Measurements from ENCODE around the gene CFAP221. TPM values are rescaled to one million over a fixed set of nuclear protein-coding genes. Genes with fewer than 3 reads are reported as not detected.

The CFAP221 gene
- not detected for polyA plus RNA-seq (2012; ENCODE audit: low read depth, missing spikeins)

DNA sequence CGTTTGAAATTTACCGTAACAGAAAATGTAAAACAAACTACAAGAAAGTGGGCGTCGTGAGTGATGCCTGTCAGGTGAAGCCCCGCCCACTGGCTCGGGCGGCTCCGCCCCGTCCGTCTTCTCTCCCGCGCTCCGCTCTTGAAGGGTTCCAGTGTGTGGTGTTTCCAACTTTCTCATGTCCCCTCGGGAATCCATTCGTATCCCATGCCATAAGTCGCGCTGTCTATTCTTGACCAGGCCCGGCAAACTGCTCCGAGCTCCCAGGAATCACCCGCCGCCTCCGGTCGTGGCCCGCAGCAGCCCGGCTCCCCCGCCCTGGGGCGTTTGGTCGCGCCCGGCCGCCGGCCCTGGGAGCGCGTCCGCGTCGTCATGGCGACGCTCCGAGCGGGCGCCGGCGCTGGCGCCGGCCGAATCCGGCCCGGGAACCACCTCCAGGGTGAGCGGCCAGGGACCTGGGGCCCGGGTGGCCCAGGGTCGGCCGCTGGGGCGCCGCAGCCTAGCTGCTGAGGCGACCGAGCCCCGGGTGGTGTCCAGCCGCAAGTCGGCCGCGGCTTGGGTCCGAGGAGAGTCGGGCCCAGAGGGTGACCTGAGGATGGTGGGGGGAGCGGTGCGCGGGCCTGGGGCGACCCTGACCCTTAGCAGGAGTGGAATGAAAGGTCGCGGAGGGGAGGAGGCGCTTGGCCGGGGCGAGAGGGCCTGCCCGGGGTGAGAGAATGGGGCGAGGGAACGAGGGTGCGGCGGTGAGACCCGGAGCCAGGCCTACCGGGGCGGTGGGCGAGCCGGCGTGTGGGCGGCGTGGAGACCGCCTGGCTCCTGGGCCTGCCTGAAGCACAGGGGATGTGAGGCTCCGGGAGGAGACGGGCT lies at the start of gene CFAP221:
TSS of gene CFAP221 (plus strand) at position 375 of the 864 bp plus-strand sequence. CDS start 1,683 bp downstream, outside the sequence.
- TF ChIP-seq PAX5 (IDR thresholded peaks at IDR 0.05; ENCODE audit: insufficient read depth, low read length, severe bottlenecking) (no peak), TAF1 (IDR thresholded peaks at IDR 0.05; ENCODE audit: low read depth, low read length) (no peak), POU2F2 (IDR thresholded peaks at IDR 0.05; ENCODE audit: low read depth, low read length) (no peak), POLR2A (IDR thresholded peaks at IDR 0.05; ENCODE audit: low read depth, low read length) (no peak), SPI1 (IDR thresholded peaks at IDR 0.05; ENCODE audit: low read depth, low read length) (no peak), POLR2AphosphoS5 (IDR thresholded peaks at IDR 0.05; ENCODE audit: low read depth, low read length) (no peak)
- no peak for FAIRE-seq
- DNase-seq (ENCODE audit: insufficient read length, low spot score) = peak; percentile 38

GRCh38 chr2:119495948-119496347 lies 48.3 kb upstream of the CFAP221 start:
- no peak for FAIRE-seq
- TF ChIP-seq PAX5 (IDR thresholded peaks at IDR 0.05; ENCODE audit: insufficient read depth, low read length, severe bottlenecking) (no peak), POLR2A (IDR thresholded peaks at IDR 0.05; ENCODE audit: low read depth, low read length) (no peak), POU2F2 (IDR thresholded peaks at IDR 0.05; ENCODE audit: low read depth, low read length) (no peak), POLR2AphosphoS5 (IDR thresholded peaks at IDR 0.05; ENCODE audit: low read depth, low read length) (no peak), TAF1 (IDR thresholded peaks at IDR 0.05; ENCODE audit: low read depth, low read length) (no peak), SPI1 (IDR thresholded peaks at IDR 0.05; ENCODE audit: low read depth, low read length) (no peak)

DNA sequence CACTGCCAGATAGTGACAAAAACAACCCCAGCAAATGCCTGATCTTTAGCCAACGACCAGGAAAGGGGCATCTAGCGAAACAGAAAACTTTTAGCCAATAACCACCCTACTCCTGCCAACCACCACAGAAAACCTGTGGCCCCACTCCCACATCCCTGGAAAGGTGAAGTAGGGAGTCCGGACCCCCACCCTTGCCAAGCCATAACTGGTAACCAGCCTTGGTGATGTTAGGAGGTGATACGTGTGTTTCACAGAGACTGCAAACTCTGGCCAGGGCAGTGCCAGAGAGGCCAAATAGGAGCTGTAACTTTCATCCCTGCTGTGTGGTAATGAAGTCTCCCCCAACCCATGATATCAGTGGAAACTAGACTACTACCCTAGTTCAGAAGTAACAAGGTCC lies 47.6 kb upstream of the CFAP221 start:
- FAIRE-seq = no peak
- no peak for DNase-seq (ENCODE audit: insufficient read length, low spot score)
- TF ChIP-seq PAX5 (IDR thresholded peaks at IDR 0.05; ENCODE audit: insufficient read depth, low read length, severe bottlenecking) (no peak), SPI1 (IDR thresholded peaks at IDR 0.05; ENCODE audit: low read depth, low read length) (no peak), TAF1 (IDR thresholded peaks at IDR 0.05; ENCODE audit: low read depth, low read length) (no peak), POU2F2 (IDR thresholded peaks at IDR 0.05; ENCODE audit: low read depth, low read length) (no peak), POLR2AphosphoS5 (IDR thresholded peaks at IDR 0.05; ENCODE audit: low read depth, low read length) (no peak), POLR2A (IDR thresholded peaks at IDR 0.05; ENCODE audit: low read depth, low read length) (no peak)

More at GRCh38 chr2:119495948-119496347, 48.3 kb upstream of the CFAP221 start:
- DNase-seq (ENCODE audit: insufficient read length, low spot score) = no peak

DNA sequence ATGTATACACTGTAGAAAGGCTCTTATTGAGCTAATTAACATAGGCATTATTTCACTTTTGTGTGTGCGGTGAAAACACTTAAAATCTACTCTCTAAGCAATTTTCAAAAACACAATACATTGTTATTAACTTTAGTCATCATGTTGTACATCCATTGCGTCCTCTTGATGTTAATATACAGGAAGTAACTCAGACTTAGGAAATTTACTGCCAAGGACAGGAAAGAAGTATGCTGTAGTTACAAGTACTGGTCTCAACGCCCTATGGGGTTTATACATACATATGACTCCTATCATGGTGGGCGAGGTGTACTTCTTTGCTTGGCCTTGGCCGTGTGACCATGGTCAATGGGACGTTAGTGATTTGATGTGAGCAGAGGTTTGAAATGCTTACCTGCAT lies 35.5 kb upstream of the CFAP221 start:
- TF ChIP-seq POU2F2 (IDR thresholded peaks at IDR 0.05; ENCODE audit: low read depth, low read length) (no peak), POLR2AphosphoS5 (IDR thresholded peaks at IDR 0.05; ENCODE audit: low read depth, low read length) (no peak), PAX5 (IDR thresholded peaks at IDR 0.05; ENCODE audit: insufficient read depth, low read length, severe bottlenecking) (no peak), TAF1 (IDR thresholded peaks at IDR 0.05; ENCODE audit: low read depth, low read length) (no peak), POLR2A (IDR thresholded peaks at IDR 0.05; ENCODE audit: low read depth, low read length) (no peak), SPI1 (IDR thresholded peaks at IDR 0.05; ENCODE audit: low read depth, low read length) (no peak)
- FAIRE-seq (no peak), DNase-seq (ENCODE audit: insufficient read length, low spot score) (no peak)

DNA sequence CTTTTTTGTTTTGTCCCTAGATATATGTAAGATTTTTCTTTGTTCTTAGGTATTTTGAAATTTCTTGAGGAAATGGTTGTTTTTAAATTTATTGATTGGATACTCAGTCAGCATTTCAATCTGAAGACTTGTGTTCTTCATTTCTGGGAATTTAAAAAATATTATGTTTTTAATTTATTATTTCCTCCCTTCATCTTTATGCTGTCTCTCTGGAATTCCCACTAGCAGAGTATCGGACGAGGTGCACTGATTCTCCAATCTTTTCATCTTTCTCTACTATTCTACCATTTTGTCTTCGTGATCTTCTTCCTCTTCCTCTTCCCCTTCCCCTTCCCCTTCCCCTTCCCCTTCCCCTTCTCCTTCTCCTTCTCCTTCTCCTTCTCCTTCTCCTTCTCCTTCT lies 32.3 kb upstream of the CFAP221 start:
- DNase-seq (ENCODE audit: insufficient read length, low spot score) = no peak
- no peak for TF ChIP-seq SPI1 (IDR thresholded peaks at IDR 0.05; ENCODE audit: low read depth, low read length)
- TF ChIP-seq POLR2AphosphoS5 (IDR thresholded peaks at IDR 0.05; ENCODE audit: low read depth, low read length) = no peak
- no peak for TF ChIP-seq POLR2A (IDR thresholded peaks at IDR 0.05; ENCODE audit: low read depth, low read length)
- no peak for TF ChIP-seq PAX5 (IDR thresholded peaks at IDR 0.05; ENCODE audit: insufficient read depth, low read length, severe bottlenecking)
- TF ChIP-seq POU2F2 (IDR thresholded peaks at IDR 0.05; ENCODE audit: low read depth, low read length) = no peak
- FAIRE-seq = no peak

DNA sequence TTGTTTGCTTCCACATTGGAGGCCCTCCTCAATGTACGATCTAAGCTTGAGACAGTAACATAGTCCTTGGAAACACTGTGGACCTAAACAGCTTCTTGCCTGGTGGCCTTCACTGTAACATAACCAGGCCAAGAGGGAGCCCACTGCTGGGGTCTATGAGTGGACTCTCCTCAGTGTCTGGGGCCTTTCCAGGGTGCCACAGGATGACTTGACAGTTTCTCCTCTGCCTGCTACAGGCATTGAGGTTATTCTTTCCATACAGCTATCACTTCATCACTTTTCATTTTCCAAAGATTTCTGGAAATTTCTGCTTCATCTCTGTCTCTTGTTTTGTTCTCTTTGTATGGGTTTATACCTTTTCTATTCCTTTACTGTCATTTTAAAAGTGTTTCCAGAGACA lies 31.3 kb upstream of the CFAP221 start:
- TF ChIP-seq PAX5 (IDR thresholded peaks at IDR 0.05; ENCODE audit: insufficient read depth, low read length, severe bottlenecking) = no peak
- TF ChIP-seq POU2F2 (IDR thresholded peaks at IDR 0.05; ENCODE audit: low read depth, low read length) = no peak
- no peak for TF ChIP-seq TAF1 (IDR thresholded peaks at IDR 0.05; ENCODE audit: low read depth, low read length)
- no peak for TF ChIP-seq SPI1 (IDR thresholded peaks at IDR 0.05; ENCODE audit: low read depth, low read length)
- no peak for TF ChIP-seq POLR2A (IDR thresholded peaks at IDR 0.05; ENCODE audit: low read depth, low read length)
- no peak for TF ChIP-seq POLR2AphosphoS5 (IDR thresholded peaks at IDR 0.05; ENCODE audit: low read depth, low read length)
- no peak for DNase-seq (ENCODE audit: insufficient read length, low spot score)
- no peak for FAIRE-seq

DNA sequence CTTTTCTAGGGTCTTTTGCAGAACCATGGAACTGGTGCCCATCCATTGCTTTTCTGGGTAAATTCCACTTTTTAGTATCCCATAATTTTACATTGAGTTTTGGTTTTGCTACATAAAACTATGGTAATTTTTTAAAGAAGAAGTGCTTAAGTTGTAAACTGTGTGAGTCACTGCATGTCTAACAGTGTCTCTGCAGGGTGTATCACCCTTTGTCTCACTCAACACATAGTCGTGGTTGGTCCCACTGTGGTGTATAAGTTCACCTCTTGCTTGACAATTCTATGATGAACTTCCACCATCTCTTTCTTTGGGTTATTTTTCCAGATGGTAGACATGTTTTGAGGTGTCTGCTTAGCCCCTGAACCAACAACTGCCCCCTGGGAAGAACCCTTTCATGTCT lies 30.4 kb upstream of the CFAP221 start:
- FAIRE-seq (no peak), DNase-seq (ENCODE audit: insufficient read length, low spot score) (no peak)
- TF ChIP-seq PAX5 (IDR thresholded peaks at IDR 0.05; ENCODE audit: insufficient read depth, low read length, severe bottlenecking) (no peak), POU2F2 (IDR thresholded peaks at IDR 0.05; ENCODE audit: low read depth, low read length) (no peak), TAF1 (IDR thresholded peaks at IDR 0.05; ENCODE audit: low read depth, low read length) (no peak), SPI1 (IDR thresholded peaks at IDR 0.05; ENCODE audit: low read depth, low read length) (no peak), POLR2AphosphoS5 (IDR thresholded peaks at IDR 0.05; ENCODE audit: low read depth, low read length) (no peak), POLR2A (IDR thresholded peaks at IDR 0.05; ENCODE audit: low read depth, low read length) (no peak)

DNA sequence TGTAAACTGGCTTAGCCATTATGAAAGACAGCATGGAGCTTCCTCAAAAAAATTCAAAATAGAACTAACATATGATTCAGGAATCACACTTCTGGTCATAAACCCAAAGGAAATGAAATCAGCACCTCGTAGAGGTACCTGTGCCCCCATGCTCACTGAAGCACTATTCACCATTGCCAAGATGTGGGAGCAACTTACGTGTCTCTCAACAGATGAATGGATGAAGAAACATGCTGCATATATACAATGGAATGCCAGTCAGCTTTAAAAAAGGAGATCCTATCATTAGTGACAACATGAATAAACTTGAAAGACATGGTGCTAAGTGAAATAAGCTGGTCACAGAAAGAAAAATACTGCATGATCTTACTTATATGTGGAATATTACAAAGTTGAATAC lies 28.1 kb upstream of the CFAP221 start:
- DNase-seq (ENCODE audit: insufficient read length, low spot score) (no peak), FAIRE-seq (no peak)
- TF ChIP-seq TAF1 (IDR thresholded peaks at IDR 0.05; ENCODE audit: low read depth, low read length) = no peak

- peak; percentile 86 for FAIRE-seq
- no peak for TF ChIP-seq POLR2AphosphoS5 (IDR thresholded peaks at IDR 0.05; ENCODE audit: low read depth, low read length)
- TF ChIP-seq SPI1 (IDR thresholded peaks at IDR 0.05; ENCODE audit: low read depth, low read length) = no peak
- TF ChIP-seq PAX5 (IDR thresholded peaks at IDR 0.05; ENCODE audit: insufficient read depth, low read length, severe bottlenecking) = no peak
- no peak for TF ChIP-seq POU2F2 (IDR thresholded peaks at IDR 0.05; ENCODE audit: low read depth, low read length)
- TF ChIP-seq POLR2A (IDR thresholded peaks at IDR 0.05; ENCODE audit: low read depth, low read length) = no peak
- no peak for TF ChIP-seq TAF1 (IDR thresholded peaks at IDR 0.05; ENCODE audit: low read depth, low read length)
- peak; percentile 60 for DNase-seq (ENCODE audit: insufficient read length, low spot score)
Measured at GRCh38 chr2:119517433-119517832, 26.8 kb upstream of the CFAP221 start.
